ENCODE data around the gene TLE1. TPM values are rescaled to one million over a fixed set of nuclear protein-coding genes. Genes with fewer than 3 reads are reported as not detected.

TLE1 gene
- total RNA-seq, 3 donors from 2014 or later = 42.9 to 51.8 (median 47.3) TPM

- Histone ChIP-seq H3K9me3 (no peaks in the 10 kb centered on the region), H3K4me1 (ENCODE audit: low read depth) (no peaks in the 10 kb centered on the region), H3K36me3 (ENCODE audit: low read depth) (no peaks in the 10 kb centered on the region), H3K4me3 (no peak overlapping the region)
- intact Hi-C loops (cut with DNase I, micrococcal nuclease) = no loop called here
- DNase-seq (no peak), ATAC-seq (no peak)
- TF ChIP-seq, protein P1, sequence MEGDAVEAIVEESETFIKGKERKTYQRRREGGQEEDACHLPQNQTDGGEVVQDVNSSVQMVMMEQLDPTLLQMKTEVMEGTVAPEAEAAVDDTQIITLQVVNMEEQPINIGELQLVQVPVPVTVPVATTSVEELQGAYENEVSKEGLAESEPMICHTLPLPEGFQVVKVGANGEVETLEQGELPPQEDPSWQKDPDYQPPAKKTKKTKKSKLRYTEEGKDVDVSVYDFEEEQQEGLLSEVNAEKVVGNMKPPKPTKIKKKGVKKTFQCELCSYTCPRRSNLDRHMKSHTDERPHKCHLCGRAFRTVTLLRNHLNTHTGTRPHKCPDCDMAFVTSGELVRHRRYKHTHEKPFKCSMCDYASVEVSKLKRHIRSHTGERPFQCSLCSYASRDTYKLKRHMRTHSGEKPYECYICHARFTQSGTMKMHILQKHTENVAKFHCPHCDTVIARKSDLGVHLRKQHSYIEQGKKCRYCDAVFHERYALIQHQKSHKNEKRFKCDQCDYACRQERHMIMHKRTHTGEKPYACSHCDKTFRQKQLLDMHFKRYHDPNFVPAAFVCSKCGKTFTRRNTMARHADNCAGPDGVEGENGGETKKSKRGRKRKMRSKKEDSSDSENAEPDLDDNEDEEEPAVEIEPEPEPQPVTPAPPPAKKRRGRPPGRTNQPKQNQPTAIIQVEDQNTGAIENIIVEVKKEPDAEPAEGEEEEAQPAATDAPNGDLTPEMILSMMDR (IDR thresholded peaks at IDR 0.05) = no peak
These were observed 151.4 kb downstream of the TLE1 start for GRCh38 chr9:81537964-81538363.

DNA sequence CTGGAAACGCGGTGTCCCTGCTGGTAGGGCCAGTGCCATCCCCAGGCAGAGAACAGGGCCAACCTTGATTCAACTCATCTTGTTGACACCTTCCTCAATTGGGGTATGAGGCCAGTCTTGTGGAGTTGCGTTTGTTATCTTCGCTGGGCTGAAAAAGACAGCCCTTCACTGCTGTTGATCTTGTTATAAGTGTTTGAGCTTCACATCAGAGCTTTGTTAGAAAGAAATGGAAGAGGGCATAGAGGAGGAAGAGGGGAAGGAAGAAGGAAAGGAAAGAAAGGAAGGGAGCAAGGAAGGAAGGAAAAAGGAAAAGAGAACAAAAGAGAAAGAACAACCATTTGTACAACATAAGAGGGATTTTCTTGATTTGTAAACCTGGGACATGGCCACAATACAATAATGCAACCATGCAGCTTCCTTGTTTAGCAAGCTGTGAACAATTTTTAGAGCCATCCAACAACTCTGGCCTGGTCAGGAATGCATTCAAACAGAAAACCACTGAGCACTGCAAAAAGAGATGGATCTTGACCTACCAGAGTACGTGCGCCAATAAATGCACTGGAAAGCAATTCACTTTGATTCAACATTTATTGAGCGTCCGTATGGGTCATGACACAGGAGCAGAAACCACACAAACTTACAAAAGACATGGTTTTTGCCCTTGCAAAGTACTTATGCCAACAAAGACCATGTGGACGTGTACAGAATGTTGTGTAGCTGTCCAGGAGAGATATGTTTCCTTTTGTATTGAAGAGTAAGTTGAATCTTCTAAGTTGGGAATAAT is 152.9 kb downstream of the TLE1 start:
- Histone ChIP-seq H3K4me1 (ENCODE audit: low read depth) (no peaks in the 10 kb centered on the region), H3K36me3 (ENCODE audit: low read depth) (no peaks in the 10 kb centered on the region), H3K9me3 (no peaks in the 10 kb centered on the region), H3K4me3 (no peak overlapping the region)
- ATAC-seq = no peak
- intact Hi-C loops (cut with DNase I, micrococcal nuclease) = no loop called here
- TF ChIP-seq, protein P1 (IDR thresholded peaks at IDR 0.05) = no peak
- no peak for DNase-seq

- no peak for DNase-seq
- no peak for ATAC-seq
- Histone ChIP-seq H3K36me3 (ENCODE audit: low read depth) (no peaks in the 10 kb centered on the region), H3K4me3 (no peak overlapping the region), H3K9me3 (no peaks in the 10 kb centered on the region), H3K4me1 (ENCODE audit: low read depth) (no peaks in the 10 kb centered on the region)
- TF ChIP-seq, protein P1 (IDR thresholded peaks at IDR 0.05) = no peak
- intact Hi-C loops (cut with DNase I, micrococcal nuclease) = no loop called here
These were observed 153.7 kb downstream of the TLE1 start for GRCh38 chr9:81535542-81536241.

DNA sequence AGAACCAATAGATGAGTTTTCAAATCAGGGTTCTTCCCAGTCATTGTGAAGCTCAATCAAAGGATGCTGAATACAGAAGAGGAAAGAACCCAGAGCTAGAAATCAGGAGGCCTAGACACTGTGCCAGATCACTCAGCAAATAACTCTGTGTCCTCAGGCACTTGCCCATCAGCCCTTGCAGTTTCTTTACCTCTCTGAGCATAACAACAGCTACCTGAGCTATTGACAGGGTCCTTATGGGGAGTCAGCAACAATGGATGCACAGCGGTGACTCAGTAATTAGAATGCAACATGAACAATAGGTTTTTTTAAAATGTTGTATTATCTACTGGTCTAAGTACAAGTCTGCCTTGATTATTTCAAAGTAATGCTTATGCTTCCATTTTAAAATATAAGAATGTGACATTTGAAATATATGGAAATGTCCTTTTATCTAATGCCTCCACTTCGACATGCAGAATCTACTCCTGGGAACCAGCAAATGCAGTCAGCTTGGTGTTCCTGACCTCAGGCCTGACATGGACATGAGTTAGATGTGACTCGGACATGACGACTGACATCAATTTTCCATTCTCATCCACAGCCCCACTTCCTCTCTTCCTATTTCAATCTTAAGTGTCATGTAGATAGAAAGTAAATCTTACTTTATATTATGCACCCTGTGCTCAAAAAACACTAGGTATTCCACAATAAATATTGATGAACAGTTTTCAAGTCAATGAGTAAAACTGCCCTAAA is 155.0 kb downstream of the TLE1 start:
- TF ChIP-seq, protein P1 (IDR thresholded peaks at IDR 0.05) = no peak
- intact Hi-C loops (cut with DNase I, micrococcal nuclease) = no loop called here
- Histone ChIP-seq H3K9me3 (no peaks in the 10 kb centered on the region), H3K4me3 (no peak overlapping the region), H3K36me3 (ENCODE audit: low read depth) (no peaks in the 10 kb centered on the region), H3K4me1 (ENCODE audit: low read depth) (no peaks in the 10 kb centered on the region)
- DNase-seq (no peak), ATAC-seq (no peak)

Other genes with a start within 250 kb of the TLE1 start
- gene SPATA31D4, start 238.9 kb upstream of the TLE1 start, total RNA-seq = not detected